CD14-positive monocyte (primary cell): ENCODE results near the gene DDC. TPM values are rescaled to one million over a fixed set of nuclear protein-coding genes. Genes with fewer than 3 reads are reported as not detected.

Experiments
- DNase-seq, 3 donors: peaks; one replicate each; pipeline ENCODE4 v3.0.0-alpha.2; 2011 to 2022
- H2AFZ ChIP-seq: 2 replicates; pipeline ENCODE4 v1.6.0; 2012; ENCODE audit warnings: mild to moderate bottlenecking, low read depth, low read length, inconsistent platforms; ENCODE audit not compliant: insufficient read depth, poor library complexity, severe bottlenecking
- H3K27ac ChIP-seq, 2 donors: 1 replicate in 1 of 2; 2 replicates in 1 of 2; pipeline ENCODE4 v1.5.1; 2012 to 2013; ENCODE audit warnings: low read length in 2 of 2, control low read depth in 1 of 2, inconsistent platforms in 1 of 2, low read depth in 1 of 2, mild to moderate bottlenecking in 1 of 2
- H3K27me3 ChIP-seq, 2 donors: one replicate each; pipeline versions ENCODE4 v1.6.0 to v1.6.1; 2011 to 2013; ENCODE audit warnings: low read length in 2 of 2; ENCODE audit not compliant: control insufficient read depth in 2 of 2, insufficient read depth in 2 of 2
- H3K36me3 ChIP-seq, 2 donors: replicated peaks in 1 of 2; 1 replicate in 1 of 2; 2 replicates in 1 of 2; pipeline versions ENCODE4 v1.5.1 to v1.6.1; 2012 to 2013; ENCODE audit warnings: low read length in 2 of 2, control low read depth in 1 of 2, inconsistent platforms in 1 of 2, mild to moderate bottlenecking in 1 of 2; ENCODE audit not compliant: insufficient read depth in 2 of 2, control insufficient read depth in 1 of 2
- H3K4me1 ChIP-seq, 2 donors: 1 replicate in 1 of 2; 2 replicates in 1 of 2; pipeline versions ENCODE4 v1.5.1 to v1.6.1; 2012 to 2013; ENCODE audit warnings: low read length in 2 of 2, control low read depth in 1 of 2, inconsistent platforms in 1 of 2, mild to moderate bottlenecking in 1 of 2, moderate library complexity in 1 of 2; ENCODE audit not compliant: insufficient read depth in 2 of 2, control insufficient read depth in 1 of 2
- H3K4me2 ChIP-seq: replicated peaks from 2 replicates; pipeline ENCODE3; 2012; ENCODE audit warnings: low read length, moderate library complexity, mild to moderate bottlenecking; ENCODE audit not compliant: poor library complexity, severe bottlenecking; ENCODE audit errors: extremely low read depth
- H3K4me3 ChIP-seq, 3 experiments: fragments of 200-600 bp in 1 of 3; sonication (generic) in 1 of 3; replicated peaks in 1 of 3; 1 replicate in 2 of 3; 2 replicates in 1 of 3; pipeline ENCODE4 v1.5.1; 2011 to 2013; ENCODE audit warnings: low read length in 3 of 3, mild to moderate bottlenecking in 3 of 3, control low read depth in 2 of 3, low read depth in 2 of 3, inconsistent platforms in 1 of 3, moderate library complexity in 1 of 3
- H3K79me2 ChIP-seq: 2 replicates; pipeline ENCODE4 v1.6.0; 2012; ENCODE audit warnings: mild to moderate bottlenecking, control low read depth, inconsistent platforms, low read length, moderate library complexity; ENCODE audit not compliant: insufficient read depth
- H3K9ac ChIP-seq: 2 replicates; pipeline ENCODE4 v1.6.0; 2017; ENCODE audit warnings: low read length, mild to moderate bottlenecking; ENCODE audit not compliant: insufficient read depth, poor library complexity, severe bottlenecking
- H3K9me3 ChIP-seq, 2 donors: replicated peaks in 1 of 2; 1 replicate in 1 of 2; 2 replicates in 1 of 2; pipeline versions ENCODE4 v1.5.1 to v1.6.1; 2012 to 2013; ENCODE audit warnings: low read length in 2 of 2, control low read depth in 1 of 2; ENCODE audit not compliant: control insufficient read depth in 1 of 2, insufficient read depth in 1 of 2
- H4K20me1 ChIP-seq: 2 replicates; pipeline ENCODE4 v1.6.0; 2012; ENCODE audit warnings: mild to moderate bottlenecking, low read length, control low read depth, moderate library complexity; ENCODE audit not compliant: insufficient read depth
- H3K27ac Mint-ChIP-seq, 7 donors: one replicate each; pipeline ENCODE4 v1.8.0; 2020; ENCODE audit warnings: mild to moderate bottlenecking in 7 of 7, mixed read lengths in 7 of 7, moderate library complexity in 6 of 7, inconsistent platforms in 2 of 7
- H3K27me3 Mint-ChIP-seq, 3 donors: one replicate each; pipeline ENCODE4 v1.8.0; 2021 to 2022; ENCODE audit warnings: low read depth in 3 of 3, mild to moderate bottlenecking in 3 of 3, mixed read lengths in 3 of 3, moderate library complexity in 3 of 3, inconsistent platforms in 1 of 3
- H3K36me3 Mint-ChIP-seq, 2 donors: one replicate each; pipeline ENCODE4 v1.8.0; 2020; ENCODE audit warnings: mixed read lengths in 2 of 2, inconsistent platforms in 1 of 2, mild to moderate bottlenecking in 1 of 2
- H3K4me1 Mint-ChIP-seq: one replicate; pipeline ENCODE4 v1.8.0; 2020; ENCODE audit warnings: mild to moderate bottlenecking, mixed read lengths
- H3K4me3 Mint-ChIP-seq, 2 donors: one replicate each; pipeline ENCODE4 v1.8.0; 2020; ENCODE audit warnings: mild to moderate bottlenecking in 2 of 2, mixed read lengths in 2 of 2, moderate library complexity in 1 of 2
- H3K9me3 Mint-ChIP-seq, 7 donors: one replicate each; pipeline ENCODE4 v1.8.0; 2020 to 2022; ENCODE audit warnings: mixed read lengths in 7 of 7, mild to moderate bottlenecking in 6 of 7, moderate library complexity in 6 of 7, inconsistent platforms in 2 of 7
- WGBS: methylation state at CpG from one replicate; pipeline ENCODE4 v1.1.5; 2013; ENCODE audit warnings: missing lambda C conversion rate; ENCODE audit not compliant: insufficient coverage; 5-methylcytosine and 5-hydroxymethylcytosine counted together
- intact Hi-C, 2 donors: fragments of 100-400 bp; cut with micrococcal nuclease; formaldehyde crosslinking; loops; one replicate each; pipeline versions ENCODE4 v1.15.0 to v1.15.1; 2023
- polyA plus RNA-seq, 3 donors: library from polyadenylated mRNA; depleted of rRNA in 1 of 3; unstranded in 2 of 3; stranded (reverse) in 1 of 3; fragments of 300-500 nt in 2 of 3; fragments of >200 nt in 1 of 3; fragmentation: Illumina TruSeq in 2 of 3; gene quantifications; 1 replicate in 2 of 3; 2 replicates in 1 of 3; pipeline ENCODE4 v1.2.3, GENCODE V29; 2012 to 2021
- TF ChIP-seq, protein P1 (sequence below): fragments of 200-600 bp; IDR thresholded peaks from one replicate; pipeline ENCODE4 v1.8.0; 2022; ENCODE audit warnings: antibody characterized with exemption, mild to moderate bottlenecking

DDC gene
- polyA plus RNA-seq, 3 donors: not detected

DNA sequence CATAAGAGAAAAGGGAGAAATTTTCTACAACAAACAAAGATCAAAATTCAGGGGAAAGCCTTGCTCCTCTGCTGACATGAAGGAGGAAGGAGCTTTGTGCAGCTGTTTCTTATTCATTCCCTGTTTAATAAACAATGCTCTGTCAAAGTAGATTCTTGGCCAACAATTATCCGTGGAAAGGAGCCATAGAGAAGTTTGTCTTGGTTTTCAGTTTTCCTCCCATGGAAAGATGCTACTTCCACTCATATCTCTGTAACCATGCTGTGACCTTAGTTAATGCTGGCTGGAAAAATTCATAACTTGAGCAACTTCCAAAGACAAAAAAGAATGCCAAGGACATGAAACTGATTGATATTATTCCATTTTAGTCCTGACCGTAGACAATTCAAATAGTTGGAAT, 8.1 kb downstream of the DDC start:
- Mint-ChIP-seq H3K4me3 (no peak overlapping the region), H3K36me3 (no peaks in the 10 kb centered on the region), H3K27me3 (peaks cover 12 to 23% (median 15%) of the 10 kb centered on the region in 3 donors), H3K27ac (no peak overlapping the region), H3K4me1 (no peaks in the 10 kb centered on the region), H3K9me3 (no peaks in the 10 kb centered on the region)
- intact Hi-C loops: no loop called here
- WGBS: no CpG with 5 or more reads among the region's 2 CpGs
- Histone ChIP-seq H3K4me1 (no peaks in the 10 kb centered on the region), H3K36me3 (no peaks in the 10 kb centered on the region), H3K27ac (no peak overlapping the region), H4K20me1 (no peaks in the 10 kb centered on the region), H3K79me2 (no peaks in the 10 kb centered on the region), H3K9ac (no peak overlapping the region), H2AFZ (no peak overlapping the region), H3K27me3 (no peaks in the 10 kb centered on the region), H3K4me2 (no peak overlapping the region), H3K4me3 (no peak overlapping the region), H3K9me3 (no peaks in the 10 kb centered on the region)
- DNase-seq: no peak
- TF ChIP-seq, protein P1, sequence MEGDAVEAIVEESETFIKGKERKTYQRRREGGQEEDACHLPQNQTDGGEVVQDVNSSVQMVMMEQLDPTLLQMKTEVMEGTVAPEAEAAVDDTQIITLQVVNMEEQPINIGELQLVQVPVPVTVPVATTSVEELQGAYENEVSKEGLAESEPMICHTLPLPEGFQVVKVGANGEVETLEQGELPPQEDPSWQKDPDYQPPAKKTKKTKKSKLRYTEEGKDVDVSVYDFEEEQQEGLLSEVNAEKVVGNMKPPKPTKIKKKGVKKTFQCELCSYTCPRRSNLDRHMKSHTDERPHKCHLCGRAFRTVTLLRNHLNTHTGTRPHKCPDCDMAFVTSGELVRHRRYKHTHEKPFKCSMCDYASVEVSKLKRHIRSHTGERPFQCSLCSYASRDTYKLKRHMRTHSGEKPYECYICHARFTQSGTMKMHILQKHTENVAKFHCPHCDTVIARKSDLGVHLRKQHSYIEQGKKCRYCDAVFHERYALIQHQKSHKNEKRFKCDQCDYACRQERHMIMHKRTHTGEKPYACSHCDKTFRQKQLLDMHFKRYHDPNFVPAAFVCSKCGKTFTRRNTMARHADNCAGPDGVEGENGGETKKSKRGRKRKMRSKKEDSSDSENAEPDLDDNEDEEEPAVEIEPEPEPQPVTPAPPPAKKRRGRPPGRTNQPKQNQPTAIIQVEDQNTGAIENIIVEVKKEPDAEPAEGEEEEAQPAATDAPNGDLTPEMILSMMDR: no peak

GRCh38 chr7:50556247-50556991, 8.8 kb downstream of the DDC start:
- H4K20me1 ChIP-seq: no peaks in the 10 kb centered on the region
- H3K27ac ChIP-seq: no peak overlapping the region
- DNase-seq: no peak
- H3K27ac Mint-ChIP-seq: no peak overlapping the region
- no peaks in the 10 kb centered on the region for H3K9me3 ChIP-seq
- TF ChIP-seq, protein P1: no peak
- no peaks in the 10 kb centered on the region for H3K4me1 Mint-ChIP-seq
- H3K4me1 ChIP-seq: no peaks in the 10 kb centered on the region
- no peak overlapping the region for H3K4me3 Mint-ChIP-seq
- no peaks in the 10 kb centered on the region for H3K36me3 Mint-ChIP-seq
- H3K27me3 ChIP-seq: no peaks in the 10 kb centered on the region
- H2AFZ ChIP-seq: no peak overlapping the region
- H3K9me3 Mint-ChIP-seq: no peaks in the 10 kb centered on the region
- H3K9ac ChIP-seq: no peak overlapping the region
- H3K4me2 ChIP-seq: no peak overlapping the region
- H3K79me2 ChIP-seq: no peaks in the 10 kb centered on the region
- H3K4me3 ChIP-seq: no peak overlapping the region
- H3K36me3 ChIP-seq: no peaks in the 10 kb centered on the region
- WGBS: 71% methylated on average over 1 of the region's 8 CpGs
- intact Hi-C loops: no loop called here
- peaks cover 8 to 23% (median 15%) of the 10 kb centered on the region in 3 donors for H3K27me3 Mint-ChIP-seq
